AG20443 (cell line): ENCODE data around the gene STIP1.

ENCODE experiments used
- DNase-seq: peaks from one replicate; pipeline ENCODE4 v3.0.0; 2012; ENCODE audit warnings: low spot score, mixed read lengths

The STIP1 gene

DNA sequence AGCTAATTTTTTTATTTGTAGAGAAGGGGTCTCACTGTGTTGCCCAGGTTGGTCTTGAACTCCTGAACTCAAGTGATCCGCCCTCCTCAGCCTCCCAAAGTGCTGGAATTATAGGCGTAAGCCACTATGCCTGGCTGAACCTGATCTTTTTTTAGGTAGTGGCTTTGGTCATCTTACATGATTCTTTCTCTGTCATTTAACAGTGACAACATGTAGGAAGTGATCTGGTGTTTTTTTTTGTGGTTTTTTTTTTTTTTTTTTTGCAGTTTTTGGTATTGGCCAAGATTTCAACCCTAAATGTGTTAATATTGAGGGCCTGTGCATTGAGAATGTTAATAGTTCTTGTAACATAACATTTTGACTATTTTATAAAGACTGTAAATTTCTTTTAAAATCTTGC is 12.5 kb downstream of the STIP1 start:
- no peak for DNase-seq

DNA sequence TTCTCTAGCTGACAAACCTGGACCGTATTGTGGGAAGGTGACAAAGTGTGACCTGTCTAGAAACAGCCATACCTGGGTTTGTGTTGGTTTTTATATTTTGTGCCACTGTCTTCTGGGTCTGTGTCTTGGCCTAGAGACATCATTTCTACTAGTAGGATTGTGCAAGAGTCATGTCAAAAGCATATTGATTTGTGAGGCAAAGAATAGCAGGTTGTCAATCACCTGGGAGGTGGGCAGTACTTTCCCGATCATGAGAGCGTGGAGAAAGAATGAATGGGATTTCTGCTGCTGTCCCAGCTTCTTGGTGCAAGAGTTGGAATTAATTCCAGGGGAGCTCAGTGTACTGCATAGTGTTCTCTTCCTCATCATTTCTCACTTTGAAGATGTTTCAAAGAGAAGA is 15.6 kb downstream of the STIP1 start:
- no peak for DNase-seq

DNA sequence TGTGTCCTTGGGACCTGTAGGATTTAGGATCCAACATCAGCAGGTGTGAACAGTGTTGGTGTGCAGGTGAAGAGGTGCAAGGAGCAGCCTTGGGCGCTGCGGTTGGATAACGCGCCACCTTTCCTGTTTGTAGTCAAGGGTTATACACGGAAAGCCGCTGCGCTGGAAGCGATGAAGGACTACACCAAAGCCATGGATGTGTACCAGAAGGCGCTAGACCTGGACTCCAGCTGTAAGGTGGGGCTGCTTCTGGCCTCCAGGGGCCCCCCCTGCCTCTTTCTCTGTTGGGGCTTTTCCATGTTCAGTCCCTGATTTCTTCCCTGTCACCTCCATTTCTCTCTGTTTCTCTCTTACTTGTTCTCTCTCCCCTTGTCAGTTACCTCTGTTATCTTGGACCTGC is 17.0 kb downstream of the STIP1 start:
- DNase-seq, result no peak

DNA sequence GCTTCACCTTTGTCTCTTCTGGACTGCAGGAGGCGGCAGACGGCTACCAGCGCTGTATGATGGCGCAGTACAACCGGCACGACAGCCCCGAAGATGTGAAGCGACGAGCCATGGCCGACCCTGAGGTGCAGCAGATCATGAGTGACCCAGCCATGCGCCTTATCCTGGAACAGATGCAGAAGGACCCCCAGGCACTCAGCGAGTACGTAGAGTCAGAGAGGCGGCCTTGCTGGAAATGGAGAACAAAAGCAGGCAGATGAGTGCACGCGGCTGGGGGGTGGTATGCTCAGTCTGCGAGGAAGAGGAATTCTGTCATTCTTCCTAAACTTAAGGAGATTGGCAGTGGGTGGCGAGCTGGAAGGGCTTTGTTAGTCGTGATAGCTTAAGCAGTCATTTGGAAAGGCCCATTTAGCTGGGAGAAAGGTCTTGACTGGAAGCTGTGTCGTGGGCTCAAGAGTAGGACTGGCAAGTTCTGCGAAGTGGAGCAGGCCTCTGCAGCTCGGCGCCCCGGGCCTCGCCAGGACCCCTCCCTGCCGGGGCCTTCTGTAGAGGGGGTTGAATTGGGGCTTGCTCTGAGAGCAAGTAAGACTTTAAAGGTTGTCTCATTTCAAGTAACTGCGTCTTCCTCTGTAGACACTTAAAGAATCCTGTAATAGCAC is 17.6 kb downstream of the STIP1 start:
- no peak for DNase-seq

DNA sequence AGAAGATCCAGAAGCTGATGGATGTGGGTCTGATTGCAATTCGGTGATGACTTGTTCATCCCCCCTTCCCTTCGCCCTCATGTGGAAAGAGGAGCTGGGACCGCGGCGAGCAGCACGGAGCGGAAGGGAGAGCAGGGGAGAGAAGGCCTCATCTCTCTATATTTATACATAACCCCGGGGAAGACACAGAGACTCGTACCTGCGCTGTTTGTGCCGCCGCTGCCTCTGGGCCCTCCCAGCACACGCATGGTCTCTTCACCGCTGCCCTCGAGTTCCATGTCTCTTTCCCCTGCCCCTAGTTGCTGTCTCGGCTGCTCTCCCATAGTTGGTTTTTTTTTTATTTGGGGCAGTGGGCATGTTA is 18.1 kb downstream of the STIP1 start:
- DNase-seq, result no peak

DNA sequence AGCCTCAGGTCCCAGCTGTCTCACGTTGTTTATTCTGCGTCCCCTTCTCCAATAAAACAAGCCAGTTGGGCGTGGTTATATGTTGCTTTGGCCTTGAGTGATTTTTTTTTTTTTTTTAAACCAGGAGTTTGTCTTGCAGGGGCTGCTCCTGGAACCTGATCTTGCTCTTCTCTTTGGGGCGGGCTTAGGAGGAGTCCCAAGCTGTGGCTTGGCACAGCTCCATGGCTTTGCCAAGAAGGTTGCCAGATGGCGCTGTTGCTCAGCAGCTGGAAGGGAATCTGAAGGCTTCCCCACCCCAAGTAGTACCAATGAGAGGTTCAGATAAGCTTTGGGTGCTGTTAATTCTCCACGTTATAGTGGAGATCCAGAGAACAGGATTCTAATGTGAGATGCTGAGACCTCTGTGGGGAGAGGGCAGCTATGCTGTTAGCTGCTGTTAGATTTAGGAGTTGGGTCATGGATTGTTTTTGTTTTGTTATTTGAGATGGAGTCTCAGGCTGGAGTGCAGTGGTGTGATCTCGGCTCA is 18.6 kb downstream of the STIP1 start:
- DNase-seq, result peak; percentile 94

DNA sequence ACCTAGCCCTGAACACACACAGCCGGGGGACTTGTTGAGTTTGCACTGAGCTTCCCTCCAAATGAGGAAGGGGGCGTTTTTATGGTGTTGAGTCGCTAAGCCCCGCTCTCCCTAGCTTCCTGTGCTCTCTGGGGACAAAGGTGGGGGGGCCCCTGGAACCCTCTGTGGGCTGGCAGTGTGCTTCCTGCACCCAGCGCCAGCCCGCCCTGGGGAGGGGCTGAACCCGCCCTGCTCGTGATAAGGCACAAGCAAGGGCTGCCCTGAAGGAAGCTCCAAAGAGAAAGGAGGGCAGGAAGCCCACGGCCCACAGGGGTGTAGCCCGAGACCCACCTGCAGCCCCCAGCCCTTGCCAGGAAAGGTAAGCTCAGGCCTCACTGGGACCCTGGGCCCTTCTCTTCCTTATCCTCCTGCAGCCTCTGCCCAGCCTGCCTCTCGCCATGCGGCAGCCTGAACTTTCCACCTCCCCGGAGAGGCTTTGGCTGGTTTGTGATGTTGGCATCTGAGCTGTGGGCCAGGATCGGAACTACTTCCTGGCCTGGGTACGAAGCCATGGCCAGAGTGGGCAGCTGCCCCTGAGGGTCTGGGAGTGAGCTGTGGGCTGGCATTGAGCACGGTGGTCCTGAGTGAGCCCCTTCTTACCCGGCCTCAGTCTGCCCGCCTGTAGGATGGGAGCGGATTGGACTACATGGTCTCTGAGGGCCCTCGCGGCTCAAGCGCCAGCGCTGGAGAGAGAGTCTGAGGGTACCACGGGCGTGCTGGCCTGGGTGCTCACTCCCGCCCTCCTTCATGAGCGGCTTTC is 20.7 kb downstream of the STIP1 start, which contains the start of gene FERMT3:
Gene FERMT3 (plus strand): TSS at position 265 of the 799 bp plus-strand sequence. CDS start 644 bp downstream, outside the sequence.
- DNase-seq, result no peak

DNA sequence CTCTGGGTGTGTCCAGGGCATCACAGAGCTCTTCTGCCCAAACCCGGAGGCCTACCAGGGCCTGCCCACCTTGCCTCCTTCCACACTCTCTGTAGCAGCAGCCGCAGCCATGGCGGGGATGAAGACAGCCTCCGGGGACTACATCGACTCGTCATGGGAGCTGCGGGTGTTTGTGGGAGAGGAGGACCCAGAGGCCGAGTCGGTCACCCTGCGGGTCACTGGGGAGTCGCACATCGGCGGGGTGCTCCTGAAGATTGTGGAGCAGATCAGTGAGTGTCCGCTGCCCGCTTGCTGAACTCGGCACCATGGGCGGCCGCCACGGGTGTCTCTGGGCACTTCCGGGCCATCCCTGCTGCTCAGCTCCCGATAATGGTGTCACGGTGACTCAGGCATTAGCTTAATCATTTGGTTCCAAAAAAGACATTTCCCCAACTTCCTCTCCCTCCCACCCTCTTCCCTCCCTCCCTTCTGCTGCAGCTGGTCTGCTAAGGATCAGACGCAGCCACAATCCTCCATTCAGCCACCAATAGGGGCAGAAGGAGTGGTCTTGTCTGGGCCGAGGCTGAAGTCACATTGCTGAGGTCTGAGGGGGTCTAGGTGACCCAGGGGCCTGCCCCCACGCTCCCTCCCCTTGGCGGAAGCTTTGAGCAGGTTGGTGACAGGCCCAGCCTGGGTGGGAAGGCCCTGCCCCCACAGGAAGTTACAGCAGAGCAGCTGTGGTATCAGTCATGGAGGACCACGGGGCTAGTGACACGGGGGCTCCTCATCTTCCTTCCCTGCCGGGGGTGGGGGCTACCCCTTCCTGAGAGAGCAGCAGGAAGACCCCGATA is 21.5 kb downstream of the STIP1 start:
- DNase-seq, result peak; percentile 86

DNA sequence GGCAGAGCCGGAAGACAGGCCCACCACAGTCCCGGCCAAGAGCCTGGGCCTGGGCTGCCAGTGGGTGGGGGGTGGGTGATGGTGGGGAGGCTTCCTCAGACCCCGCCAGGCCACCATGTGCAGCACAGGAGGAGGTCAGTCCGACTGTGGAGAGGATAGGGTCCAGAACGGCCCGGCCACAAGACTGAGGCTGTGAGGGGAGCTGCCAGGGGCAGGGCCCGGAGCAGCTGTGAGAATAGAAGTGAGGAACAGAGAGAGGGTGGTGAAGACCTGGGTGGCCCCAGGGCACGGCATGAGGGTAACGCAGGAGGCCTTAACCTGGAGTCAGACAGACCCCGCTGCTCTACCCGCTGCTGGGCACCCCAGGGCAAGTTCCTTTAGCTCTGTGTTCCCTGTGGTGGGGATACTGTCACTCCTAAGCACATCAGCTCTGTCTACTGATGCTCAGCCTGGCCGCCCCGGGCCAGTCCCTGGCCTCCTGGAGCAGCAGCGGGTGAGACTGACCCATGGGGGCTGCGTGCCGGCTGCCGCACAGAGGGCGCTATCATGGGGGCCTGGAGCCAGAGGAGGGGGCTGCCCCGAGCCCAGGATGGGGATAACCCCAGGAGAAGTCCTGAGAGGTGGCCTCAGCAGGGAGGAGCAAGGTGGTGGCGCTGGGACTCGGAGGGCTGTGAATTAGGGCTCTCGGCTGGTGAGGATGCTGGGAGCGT is 22.3 kb downstream of the STIP1 start:
- no peak for DNase-seq

DNA sequence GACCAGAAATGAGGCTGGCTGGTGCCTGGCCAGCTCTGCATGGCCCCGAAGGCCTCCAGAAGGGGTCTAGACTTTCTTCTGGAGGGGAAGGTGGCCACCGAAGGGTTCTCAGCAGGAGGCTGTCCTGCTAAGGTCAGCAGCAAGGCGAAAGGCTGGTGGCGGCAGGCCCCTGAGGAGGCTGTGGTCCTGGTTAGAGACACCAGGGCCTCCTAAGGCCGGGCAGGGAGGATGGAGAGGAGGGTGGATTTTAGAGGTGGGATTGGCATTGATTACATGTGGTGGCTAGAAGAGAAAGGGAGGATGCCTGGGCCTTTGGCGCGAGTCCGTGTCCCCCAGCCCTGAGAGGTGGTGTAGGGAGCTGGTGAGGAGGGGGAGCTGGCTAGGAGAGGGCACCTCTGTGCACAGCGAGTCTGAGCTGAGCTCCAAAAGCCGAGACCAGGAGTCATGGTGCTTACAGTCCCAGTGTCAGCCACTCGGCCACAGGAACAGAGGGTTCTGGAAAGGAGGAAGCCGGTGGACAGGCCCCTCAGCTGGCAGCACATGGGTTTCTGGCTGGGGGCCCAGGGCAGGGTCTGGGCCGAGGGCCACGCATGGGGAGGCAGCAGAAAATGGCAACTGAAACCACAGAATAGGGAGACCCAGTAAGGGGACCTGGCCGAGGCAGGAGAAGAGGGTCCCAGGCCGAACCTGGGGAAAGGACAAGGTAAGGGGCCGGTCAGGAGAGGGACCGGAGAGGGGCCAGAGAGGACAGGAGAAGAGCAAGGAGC is 23.0 kb downstream of the STIP1 start:
- no peak for DNase-seq

DNA sequence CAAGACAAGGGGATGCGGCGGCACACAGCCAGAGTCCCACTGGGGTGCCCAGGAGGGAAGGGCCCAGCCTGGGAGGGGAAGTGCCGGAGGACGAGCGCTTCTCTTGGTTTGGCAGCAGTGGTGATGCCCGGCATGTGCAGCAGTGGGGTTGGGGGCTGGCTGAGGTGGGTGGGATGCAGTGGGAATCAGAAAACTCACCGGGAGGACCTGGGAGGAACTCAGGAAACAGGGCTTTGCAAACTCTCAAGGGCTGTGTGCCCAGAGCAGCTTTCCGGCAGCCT is 23.5 kb downstream of the STIP1 start:
- DNase-seq, result no peak

DNA sequence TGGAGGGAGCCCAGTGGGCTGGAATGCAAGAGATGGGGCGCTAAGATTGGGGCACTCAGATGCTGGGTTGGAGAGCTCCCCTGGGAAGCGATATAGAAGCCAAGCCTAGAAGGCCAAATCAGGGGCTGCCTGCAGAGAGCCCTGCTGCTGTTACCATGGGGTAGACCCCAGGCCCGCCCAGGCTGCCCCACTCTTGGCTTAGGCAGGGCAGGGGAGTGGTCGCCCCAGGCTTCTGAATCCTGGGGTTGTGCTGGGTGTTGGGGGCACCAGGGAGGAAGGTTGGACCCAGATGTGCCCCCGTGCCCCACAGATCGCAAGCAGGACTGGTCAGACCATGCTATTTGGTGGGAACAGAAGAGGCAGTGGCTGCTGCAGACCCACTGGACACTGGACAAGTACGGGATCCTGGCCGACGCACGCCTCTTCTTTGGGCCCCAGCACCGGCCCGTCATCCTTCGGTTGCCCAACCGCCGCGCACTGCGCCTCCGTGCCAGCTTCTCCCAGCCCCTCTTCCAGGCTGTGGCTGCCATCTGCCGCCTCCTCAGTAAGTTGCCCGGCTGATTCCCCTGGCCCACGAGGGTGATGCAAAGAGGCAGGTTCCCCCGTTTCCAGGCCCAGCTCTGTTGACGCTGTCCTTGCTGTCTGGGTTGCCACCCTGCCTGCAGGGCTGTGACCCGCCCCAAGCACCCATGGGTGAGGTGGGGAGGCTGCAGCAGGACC is 24.5 kb downstream of the STIP1 start:
- DNase-seq, result no peak

DNA sequence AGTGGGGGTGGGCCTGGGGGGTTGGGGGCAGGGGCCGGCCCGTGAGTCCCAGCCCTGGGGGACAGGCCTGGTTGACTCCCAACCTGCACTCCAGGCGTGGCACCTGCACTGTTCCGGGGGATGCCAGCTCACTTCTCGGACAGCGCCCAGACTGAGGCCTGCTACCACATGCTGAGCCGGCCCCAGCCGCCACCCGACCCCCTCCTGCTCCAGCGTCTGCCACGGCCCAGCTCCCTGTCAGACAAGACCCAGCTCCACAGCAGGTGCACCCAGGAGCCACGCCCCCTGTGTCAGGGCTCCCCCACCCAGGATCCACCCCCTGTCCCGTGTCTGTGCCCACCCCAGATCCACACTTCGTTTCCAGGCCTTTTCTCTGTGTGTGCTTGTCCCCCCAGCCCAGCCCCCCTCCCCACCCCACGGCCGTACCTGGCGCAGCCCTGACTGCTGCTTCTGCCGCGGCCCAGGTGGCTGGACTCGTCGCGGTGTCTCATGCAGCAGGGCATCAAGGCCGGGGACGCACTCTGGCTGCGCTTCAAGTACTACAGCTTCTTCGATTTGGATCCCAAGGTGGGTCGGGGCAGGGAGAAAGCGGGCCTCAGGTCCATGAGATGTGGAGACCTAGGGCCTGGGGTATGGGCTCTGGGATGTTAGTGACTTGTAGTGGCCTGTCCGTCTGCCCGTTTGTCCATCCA is 25.4 kb downstream of the STIP1 start:
- no peak for DNase-seq

DNA sequence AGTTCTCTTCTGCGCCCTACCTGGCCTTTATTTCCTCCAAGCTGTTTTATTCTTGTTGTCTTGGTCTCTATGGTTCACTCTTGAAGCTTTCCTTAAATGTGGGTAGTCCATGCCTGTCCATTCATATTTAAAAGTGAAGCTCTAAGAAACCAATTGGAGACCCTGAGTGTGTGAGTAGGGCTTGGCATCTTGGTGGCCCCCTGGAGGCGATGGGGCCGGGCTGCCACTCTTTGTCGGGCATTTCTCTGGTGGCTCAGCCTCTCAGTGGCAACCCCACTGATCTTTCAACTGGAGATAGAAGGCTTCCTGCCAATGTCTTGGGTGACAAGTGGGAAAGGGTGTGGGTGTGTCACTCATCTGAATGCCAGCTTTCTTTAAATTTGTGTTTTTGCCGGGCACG is 30.9 kb downstream of the STIP1 start:
- no peak for DNase-seq

DNA sequence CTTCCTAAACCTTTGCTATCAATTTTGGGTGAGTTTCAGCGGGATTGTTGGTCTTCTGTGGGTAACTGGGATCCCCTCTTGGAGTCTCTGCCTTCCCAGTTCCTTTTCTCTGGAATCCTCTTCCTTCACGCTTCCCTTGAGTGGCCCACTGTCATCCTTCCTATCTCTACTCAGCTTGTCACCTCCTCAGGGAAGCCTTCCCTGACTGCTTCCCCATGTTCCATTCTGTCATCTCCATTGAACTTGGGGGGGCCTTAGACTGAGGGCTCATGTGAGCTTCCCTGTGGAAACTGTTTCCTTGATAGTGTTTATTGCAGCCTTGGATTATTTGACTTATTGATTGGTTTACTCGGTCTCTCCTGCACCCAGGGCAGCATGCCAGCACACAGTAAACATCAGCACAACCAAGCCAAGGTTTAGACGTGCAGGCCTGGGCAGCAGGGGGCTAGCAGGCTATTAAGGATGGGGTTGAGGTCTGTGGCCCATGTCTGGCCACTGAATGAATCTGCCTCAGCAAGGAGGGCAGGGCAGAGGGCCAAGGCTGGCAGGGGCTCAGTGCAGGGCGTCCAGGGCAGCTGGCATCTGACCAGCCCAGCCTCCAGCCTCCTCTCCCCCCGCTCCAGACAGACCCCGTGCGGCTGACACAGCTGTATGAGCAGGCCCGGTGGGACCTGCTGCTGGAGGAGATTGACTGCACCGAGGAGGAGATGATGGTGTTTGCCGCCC is 32.8 kb downstream of the STIP1 start:
- no peak for DNase-seq

DNA sequence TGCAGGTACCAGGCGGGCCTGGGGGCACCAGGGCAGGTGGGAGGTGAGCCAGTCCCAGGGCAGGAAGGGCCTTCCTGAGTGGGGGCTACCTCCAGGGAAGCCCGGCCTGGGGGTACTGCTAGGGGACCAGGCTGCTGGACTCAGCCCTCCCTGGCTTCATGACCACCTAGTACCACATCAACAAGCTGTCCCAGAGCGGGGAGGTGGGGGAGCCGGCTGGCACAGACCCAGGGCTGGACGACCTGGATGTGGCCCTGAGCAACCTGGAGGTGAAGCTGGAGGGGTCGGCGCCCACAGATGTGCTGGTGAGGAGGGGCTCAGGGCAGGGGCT is 33.3 kb downstream of the STIP1 start:
- DNase-seq, result no peak

DNA sequence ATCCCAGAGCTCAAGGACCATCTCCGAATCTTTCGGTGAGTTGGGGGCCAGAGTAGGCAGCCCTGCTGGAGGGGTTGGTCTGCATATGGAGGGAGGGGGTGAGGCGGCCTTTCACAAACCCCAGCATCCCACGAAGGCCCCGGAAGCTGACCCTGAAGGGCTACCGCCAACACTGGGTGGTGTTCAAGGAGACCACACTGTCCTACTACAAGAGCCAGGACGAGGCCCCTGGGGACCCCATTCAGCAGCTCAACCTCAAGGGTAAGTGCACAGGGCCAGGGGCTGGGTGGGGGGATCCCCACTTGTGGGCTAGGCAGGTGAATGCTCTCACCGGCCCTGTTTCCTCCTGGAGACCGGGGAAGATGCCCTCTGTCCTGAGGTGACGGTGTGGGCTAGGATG is 33.8 kb downstream of the STIP1 start:
- no peak for DNase-seq

DNA sequence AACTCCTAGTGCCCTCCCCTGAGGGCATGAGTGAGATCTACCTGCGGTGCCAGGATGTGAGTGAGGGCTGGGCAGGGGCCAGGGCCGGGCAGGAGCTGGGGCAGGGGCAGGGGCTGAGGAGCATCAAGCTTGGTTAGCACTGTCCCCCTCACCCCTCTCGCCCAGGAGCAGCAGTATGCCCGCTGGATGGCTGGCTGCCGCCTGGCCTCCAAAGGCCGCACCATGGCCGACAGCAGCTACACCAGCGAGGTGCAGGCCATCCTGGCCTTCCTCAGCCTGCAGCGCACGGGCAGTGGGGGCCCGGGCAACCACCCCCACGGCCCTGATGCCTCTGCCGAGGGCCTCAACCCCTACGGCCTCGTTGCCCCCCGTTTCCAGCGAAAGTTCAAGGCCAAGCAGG is 34.3 kb downstream of the STIP1 start:
- no peak for DNase-seq

DNA sequence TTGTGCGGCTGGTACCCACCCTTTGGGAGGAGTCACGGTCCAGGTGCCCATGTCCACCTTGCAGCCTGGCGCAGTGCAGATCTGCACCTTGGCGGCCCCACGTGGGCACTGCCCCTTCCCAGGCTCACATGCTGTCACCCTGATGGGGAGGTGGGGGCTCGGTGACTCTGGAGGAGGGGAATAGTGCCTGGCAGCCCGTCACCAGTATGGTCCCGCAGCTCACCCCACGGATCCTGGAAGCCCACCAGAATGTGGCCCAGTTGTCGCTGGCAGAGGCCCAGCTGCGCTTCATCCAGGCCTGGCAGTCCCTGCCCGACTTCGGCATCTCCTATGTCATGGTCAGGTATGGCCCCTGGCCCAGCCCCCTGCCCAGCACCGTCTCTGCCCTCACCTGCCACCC is 34.8 kb downstream of the STIP1 start:
- no peak for DNase-seq

DNA sequence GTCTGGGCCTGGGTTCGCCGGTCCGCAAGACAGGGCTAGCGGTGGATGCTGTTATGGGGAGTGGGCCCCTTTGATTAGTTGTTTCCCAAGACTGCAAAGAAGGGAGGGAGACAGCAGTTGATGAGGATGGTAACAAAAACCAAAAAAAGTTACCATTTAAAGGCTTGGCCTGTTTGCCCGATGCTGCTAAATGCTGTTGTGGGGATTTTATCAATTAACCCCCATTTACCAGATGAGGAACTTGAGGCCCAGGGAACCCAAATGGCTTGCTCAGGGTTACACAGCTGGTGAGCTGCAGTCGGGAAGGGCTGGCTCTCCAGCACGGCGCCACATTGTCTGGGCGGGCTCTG is 36.7 kb downstream of the STIP1 start:
- DNase-seq, result no peak
